Stimulated activated CD8-positive, alpha-beta memory T cell treated with anti-CD3 and anti-CD28 coated beads, Interleukin-4, amount 100 ng/mL, for 4 hours (primary cell): ENCODE measurements around the gene CMTM5.
"Not testable (repeated sequence)": the region's sequence is repeated elsewhere in the genome, so short reads cannot be mapped to it uniquely, and the experiment has no call there.

Experiments used
- DNase-seq, 2 donors: peaks; one replicate each; pipeline ENCODE4 v3.0.0-alpha.2; 2020; ENCODE audit warnings: low read depth in 2 of 2, low spot score in 1 of 2

The CMTM5 gene

DNA sequence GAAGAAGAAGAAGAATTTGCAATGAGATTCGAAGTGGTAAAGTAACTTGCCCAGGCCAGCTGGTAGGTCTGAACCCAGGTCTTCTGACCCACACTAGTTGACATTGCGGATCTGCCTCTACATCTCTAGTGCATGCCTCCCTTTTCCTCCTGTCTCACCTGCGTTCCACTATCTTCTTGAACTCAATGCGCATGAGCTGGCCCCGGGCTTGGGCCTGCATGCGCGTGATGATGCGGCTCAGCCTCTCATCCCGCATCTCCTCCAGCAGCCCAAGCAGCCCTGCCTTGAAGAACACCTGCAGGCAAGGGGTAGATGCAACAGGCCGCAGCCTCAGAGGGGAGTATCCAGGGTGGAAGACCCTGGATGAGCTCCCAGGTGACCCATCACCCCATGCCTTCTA is 19.3 kb downstream of the CMTM5 start:
- DNase-seq: no peak

DNA sequence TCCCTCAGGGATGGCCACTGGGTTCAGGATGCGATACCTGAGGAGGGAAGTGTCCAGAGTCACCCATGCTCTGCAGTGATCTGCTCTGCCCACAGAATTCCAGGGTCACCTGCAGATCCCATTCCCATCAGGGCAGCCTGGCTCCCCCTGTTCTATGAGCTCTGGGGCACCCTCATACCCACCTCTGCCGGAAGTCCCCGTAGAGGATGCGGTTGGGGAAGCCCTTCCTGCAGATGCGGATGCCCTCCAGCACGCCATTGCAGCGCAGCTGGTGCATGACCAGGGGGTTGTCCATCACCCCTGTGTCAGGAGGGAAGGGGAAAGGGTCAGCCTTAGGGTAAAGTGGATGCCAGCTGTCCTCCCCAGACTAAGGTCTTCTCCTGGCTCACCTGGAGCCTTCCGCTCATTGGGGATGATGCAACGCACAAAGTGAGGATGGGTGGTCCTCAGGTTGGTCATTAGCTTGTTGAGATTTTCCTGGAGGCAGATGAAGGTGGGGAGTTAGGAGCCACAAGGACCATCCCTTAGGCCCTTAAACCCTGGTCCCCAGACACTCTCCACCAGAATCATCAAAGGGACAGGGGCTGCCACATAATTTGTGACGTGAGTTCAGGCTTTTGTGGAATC is 20.0 kb downstream of the CMTM5 start:
- DNase-seq: no peak

DNA sequence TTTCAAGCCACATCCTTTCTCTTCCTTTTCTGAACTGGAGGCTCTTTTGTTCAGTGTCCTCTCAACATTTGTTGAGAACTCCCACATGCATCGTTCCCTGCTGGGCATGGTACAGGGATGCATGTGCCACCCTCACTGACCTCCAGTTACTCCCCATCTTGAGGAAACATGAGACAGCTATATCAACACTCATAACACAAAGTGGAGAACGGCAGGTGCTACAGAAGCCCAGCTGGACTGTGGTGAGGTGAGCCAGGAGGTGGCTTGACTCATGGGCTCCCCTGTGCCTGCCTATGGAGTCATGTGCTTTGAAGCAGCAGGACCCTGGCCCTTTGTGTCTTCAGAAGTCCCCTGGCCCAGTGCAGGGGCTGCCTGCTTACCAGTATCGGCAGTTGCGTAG is 21.5 kb downstream of the CMTM5 start:
- no peak for DNase-seq

GRCh38 chr14:23399136-23399535 is 22.3 kb downstream of the CMTM5 start:
- no peak for DNase-seq

DNA sequence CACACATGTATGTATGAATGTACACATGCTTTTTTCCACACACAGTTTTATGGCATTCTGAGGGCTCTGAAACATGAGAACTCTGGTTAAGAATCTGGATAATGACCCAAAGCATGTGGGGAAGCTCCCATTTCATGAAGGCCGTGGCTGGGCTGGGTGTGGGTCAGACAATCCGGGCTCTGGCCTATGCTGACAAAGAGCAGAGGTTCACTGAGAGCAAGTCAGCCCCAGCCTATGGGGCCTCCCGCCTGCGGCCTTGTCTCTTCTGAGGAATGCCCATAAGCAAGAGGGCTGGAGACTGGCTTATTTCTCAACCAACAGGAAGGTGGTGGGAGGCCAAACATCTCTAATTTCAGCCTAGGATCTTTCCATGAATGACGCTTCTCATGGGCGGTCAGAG is 22.7 kb downstream of the CMTM5 start:
- DNase-seq: no peak

DNA sequence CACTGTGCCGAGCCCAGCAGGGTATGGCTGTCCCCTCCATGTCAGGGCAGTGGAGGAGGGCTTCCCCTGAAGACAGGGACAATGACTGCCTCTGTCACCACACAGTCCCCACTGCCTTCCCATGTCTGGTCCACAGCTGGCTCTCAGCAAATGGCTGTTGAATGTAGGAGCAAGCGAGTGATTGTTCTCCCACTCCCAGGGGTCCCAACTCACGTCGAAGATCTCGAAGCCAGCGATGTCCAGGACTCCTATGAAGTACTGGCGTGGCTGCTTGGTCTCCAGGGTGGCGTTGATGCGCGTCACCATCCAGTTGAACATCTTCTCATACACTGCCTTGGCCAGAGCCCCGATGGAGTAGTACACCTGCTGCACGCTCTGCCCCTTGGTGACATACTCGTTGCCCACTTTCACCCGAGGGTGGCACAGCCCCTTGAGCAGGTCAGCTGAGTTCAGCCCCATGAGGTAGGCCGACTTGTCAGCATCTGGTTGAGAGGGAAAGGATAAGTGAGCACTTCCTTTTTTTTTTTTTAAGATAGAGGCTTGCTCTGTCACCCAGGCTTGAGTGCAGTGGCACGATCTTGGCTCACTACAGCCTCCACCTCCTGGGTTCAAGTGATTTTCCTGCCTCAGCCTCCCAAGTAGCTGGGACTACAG is 23.8 kb downstream of the CMTM5 start:
- not testable (repeated sequence) for DNase-seq

DNA sequence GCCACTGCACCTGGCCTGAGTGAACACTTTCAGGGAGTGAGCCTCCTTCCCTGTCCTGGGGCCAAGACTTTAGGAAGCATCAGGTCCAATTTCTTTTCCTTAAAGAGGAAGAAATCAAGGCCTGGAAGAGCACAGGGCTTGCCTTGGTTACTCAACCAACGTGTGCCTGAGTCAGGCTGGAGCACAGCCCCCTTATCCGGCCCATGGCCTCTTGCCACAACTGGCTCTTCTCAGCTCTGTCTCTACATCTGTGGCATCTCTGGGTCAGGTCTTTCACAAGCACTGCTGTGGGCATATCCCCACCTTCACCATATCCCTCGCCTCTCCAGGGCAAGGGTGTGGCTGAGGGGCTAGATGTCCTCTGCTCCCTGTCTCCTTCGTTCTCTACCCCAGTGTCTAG is 24.4 kb downstream of the CMTM5 start:
- DNase-seq: no peak

DNA sequence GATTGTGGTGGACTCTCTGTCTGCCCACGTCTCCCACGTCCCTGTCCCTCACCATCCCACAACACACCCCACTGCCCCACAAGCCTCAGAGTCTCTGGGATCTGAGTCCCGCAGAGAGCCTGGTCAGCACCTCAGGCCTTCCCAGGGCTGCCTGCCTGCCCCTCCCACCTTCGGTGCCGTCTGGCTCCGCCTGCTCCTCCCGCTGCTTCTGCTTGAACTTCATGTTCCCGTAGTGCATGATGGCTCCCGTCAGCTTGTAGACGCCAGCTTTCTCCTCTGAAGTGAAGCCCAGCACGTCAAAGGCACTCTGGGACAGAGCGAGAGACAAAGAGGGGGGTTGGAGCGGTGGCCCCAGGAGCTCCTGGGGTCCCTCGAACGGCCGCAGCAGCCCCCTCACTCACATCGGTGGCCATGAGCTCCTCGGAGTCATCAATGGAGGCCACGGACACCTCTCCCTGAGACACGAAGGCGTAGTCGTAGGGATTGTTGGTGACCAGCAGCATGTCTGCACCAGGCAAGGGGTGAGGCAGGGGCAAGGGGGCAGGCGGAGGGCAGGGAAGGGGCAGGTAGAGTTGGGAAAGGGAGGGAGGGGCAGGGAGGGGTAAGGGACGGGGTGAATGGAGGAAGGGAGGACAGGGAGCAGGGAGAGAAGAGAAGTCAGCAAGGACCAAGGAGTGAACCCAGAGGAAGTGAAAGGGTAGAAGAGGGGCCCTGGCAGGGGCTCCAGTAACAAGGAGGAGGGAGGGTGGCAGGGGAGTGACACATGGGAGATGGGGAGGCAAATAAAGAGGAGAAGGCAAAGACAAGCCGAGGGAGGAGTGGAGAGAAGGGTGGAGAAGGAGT is 25.7 kb downstream of the CMTM5 start:
- no peak for DNase-seq

- no peak for DNase-seq
Measured at GRCh38 chr14:23403139-23403438, 26.2 kb downstream of the CMTM5 start.

DNA sequence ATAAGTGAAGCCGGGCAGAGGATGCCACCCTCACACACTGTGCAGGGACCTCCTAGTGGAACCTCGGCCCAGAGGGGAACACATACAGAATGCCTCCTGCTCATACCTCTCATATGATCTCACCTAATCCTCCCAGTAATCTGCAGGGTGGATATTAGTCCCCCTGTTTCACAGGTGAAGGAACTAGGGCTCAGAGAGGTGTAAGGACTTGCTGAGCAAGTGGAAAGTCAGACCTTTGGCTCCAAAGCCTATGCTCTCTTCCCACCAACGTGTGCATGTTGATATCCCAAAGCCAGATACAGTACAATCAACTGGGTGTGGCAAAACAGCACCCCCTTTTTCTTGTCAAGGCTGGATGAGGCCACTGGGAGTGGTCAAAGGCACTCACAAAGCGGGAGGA is 27.1 kb downstream of the CMTM5 start:
- no peak for DNase-seq

GRCh38 chr14:23404331-23404900 is 27.6 kb downstream of the CMTM5 start:
- no peak for DNase-seq

GRCh38 chr14:23405096-23405495 is 28.2 kb downstream of the CMTM5 start:
- no peak for DNase-seq

DNA sequence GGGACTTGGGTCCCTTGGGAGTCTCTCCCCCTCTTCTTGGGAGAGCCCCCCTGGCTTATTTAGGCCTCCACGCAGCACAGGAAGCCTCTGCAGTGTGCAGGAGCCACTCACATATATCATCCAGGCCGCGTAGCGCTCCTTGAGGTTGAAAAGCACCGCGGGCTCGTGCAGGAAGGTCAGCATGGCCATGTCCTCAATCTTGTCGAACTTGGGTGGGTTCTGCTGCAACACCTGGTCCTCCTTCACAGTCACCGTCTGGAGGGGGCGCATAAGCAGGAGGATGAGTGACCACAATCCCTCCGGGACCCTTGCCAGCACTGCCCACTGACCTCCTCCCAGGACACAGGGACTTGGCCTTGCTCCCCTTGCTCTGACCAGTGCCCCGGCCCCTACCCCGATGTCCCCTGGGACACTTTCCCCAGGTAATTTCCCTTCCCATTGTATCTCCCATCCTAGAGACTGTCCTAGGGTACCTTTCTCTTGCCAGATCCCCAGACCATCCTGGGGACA is 28.7 kb downstream of the CMTM5 start:
- DNase-seq: no peak

DNA sequence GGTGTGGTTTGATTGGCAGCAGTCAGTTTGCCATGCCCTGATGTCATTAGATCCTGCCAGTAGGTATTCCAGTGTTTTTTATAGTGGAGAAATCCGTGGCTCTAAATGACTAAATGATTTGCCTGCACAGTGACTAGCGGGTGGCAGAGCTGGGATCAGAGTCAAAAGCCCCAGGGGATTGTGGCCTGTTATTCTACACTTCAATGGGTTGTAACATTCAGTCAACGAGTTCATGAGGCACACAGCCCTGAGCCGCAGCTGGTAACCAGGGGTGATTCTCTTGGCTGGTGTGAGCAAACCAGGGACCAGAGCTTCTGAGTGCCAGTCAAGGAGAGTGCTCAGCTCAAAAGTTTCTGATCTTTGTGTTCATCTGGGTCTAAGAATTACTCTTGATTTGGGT is 29.4 kb downstream of the CMTM5 start:
- DNase-seq: no peak

DNA sequence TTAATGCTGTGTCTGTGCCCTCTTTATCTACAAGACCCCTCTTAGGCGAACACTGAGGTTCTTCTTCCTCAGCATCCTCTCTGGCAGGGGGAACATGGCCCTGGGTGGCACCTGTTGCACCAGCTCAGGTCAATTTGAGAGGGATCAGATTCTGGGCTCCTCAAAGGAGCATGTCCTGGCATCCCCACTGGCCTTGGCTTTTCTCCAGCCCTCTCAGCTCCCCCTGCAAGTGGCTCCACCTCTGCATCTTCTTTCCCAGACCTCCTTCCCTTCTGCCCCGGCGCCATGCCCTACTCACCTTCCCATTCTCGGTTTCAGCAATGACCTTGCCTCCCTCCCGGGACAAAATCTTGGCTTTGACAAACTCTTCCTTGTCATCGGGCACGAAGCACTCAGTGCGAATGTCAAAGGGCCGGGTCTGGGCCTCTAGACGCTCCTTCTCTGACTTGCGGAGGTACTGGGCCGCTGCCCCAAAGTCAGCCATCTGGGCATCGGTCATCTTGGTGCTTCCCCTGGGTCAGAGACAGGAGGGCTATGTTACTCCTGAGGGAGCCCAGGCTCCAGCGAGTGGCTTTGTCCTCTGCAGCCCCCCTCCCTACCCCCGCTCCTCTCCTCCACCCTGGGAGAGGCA is 30.0 kb downstream of the CMTM5 start:
- DNase-seq: no peak

DNA sequence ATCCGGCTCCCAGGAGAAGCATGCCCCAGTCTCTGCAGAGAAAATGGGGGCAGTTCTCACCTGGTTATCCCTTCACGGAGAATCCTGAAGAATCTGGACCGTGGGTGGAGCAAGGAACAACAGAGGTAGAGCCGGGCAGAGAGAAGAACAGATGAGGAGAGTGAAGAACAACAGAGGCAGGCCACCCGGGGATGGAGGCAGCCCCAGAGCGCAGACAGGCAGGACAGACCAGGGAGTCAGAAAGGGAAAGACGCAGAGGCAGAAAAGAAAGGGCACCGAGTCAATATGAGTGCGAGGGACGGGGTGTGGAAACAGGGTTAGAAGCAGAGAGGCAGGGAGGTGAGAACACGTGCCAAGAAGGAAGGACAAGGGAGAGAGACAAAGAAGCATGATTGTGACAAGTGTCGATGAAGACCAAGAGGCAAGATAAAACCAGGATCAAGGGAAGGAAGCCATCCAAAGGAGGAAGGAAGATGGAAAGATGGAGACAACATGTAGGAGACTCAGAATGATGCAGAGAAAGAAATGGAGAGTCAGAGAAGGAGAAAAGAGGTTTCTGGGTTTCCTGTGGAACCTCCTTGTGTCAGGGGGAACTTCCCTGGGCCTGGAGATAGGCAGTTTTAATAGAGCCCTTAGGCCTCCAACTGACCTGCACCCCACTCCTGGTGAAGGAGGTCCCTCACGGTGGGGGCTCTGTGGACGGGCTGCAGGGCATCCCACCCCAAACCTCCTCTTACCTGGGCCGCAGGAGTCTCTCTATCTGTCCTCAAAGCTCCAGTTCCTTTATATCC is 30.9 kb downstream of the CMTM5 start, which contains the start of gene MYH6:
TSS of gene MYH6 (minus strand) at position 758 of the 791 bp plus-strand sequence. CDS start 1,050 bp downstream, outside the sequence.
- DNase-seq: no peak

DNA sequence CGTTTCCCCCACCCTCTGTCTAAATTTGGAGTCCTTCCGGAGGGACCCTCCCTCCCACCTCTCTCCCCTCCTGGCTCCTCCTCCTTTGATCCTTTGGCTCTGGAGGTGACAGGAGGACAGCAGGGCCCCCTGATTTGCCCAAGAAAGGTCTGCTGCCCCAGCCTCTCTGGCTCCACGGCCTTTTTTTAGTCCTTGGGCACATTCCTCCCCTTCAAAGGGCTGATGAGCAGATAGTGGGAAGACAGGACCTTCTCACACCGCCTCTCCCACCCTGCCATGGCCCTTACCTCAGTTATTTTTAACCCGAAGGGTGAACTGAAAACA is 31.4 kb downstream of the CMTM5 start:
- DNase-seq: no peak

DNA sequence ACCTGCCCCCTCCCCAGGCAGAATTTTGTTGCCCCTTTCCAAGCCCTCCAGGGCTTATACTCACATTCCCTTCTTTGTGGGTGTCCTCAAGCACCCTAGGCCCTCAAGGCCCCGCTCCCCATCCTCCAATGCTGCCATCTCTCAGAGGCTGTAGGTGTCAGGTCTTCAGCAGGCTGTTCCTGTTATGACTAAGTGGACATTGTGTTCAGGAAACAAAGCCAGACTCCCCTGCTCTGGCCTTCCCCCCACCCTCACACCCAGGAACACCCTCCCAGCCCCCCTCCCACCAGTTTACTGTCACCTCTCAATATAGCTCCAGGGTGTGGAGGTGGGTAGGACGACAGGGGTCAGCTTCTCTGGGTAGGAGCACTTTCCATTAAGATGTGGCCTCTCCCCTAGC is 32.6 kb downstream of the CMTM5 start:
- DNase-seq: no peak

GRCh38 chr14:23409966-23410635 is 33.3 kb downstream of the CMTM5 start:
- no peak for DNase-seq
